D721Med (cell line): ENCODE measurements around the gene CACYBP.

Experiments
- DNase-seq: peaks from one replicate; pipeline ENCODE4 v3.0.0; 2011; ENCODE audit warnings: low spot score; ENCODE audit not compliant: insufficient read length
- FAIRE-seq: peaks from 2 replicates; lab custom pipeline; 2011; peaks lifted over from hg19 to GRCh38; lab: Jason Lieb, UNC
- TF ChIP-seq, protein P1 (sequence below): IDR thresholded peaks from 2 replicates; pipeline ENCODE4 v1.5.1; 2012; ENCODE audit warnings: mild to moderate bottlenecking, control low read depth; ENCODE audit not compliant: insufficient read depth; ENCODE audit errors: missing control alignments

The CACYBP gene

DNA sequence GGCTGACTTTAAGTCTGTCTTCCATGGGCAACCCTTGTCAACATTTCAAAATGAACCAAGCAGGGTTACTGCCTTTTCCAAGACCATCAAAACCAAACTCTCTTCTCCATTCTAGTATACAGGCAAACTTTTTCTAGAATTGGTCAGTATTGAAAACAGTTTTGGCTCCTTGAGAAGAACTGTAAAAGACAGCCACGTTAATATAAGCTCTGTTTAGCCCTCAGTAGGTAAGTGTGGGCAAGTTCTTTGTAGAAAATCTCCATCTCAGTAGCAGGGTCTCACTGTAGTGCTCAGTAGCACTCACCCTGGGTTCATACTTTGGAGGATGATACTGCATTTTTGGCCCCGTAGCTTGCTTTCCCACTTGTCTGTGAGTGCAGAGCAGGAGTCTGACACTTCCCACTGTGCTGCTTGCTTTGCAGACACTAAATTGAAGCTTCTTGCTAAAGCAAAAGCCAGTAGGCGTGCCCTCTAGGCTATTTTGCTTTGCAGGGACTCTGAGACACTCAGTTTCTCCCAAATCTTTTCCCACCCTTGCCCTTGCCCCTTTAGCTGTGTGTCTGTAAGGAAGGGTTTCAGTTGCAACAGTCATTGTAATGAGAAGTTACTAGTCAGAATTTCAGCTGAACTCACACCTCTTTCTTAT, 34.3 kb upstream of the CACYBP start:
- no peak for DNase-seq
- TF ChIP-seq, protein P1, sequence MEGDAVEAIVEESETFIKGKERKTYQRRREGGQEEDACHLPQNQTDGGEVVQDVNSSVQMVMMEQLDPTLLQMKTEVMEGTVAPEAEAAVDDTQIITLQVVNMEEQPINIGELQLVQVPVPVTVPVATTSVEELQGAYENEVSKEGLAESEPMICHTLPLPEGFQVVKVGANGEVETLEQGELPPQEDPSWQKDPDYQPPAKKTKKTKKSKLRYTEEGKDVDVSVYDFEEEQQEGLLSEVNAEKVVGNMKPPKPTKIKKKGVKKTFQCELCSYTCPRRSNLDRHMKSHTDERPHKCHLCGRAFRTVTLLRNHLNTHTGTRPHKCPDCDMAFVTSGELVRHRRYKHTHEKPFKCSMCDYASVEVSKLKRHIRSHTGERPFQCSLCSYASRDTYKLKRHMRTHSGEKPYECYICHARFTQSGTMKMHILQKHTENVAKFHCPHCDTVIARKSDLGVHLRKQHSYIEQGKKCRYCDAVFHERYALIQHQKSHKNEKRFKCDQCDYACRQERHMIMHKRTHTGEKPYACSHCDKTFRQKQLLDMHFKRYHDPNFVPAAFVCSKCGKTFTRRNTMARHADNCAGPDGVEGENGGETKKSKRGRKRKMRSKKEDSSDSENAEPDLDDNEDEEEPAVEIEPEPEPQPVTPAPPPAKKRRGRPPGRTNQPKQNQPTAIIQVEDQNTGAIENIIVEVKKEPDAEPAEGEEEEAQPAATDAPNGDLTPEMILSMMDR: no peak
- FAIRE-seq: no peak

DNA sequence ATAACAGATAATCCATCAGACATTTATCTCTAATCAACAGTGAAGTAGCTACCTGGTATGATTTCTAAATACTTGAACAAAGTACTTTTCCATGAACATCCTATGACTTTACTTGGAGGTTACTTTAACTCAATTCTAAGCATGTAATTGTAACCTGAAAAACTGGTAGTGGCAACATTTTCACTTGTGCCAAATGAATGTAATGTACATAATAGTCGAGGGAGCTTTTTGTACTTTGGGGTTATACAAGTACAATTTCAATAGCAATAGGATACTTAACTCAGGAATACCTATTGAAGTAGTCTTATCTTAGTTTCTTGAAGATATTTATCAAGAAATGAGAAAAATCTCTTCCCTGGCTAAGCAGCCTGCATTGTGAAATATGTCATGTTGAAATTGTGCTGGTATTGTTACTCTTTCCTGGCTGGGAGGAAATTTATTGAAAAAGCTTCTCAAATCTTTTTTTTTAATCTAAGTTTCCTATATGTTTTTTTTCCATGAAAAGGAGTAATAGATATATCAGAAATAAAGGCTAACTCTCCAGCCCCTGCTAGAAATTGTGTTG, 33.7 kb upstream of the CACYBP start:
- FAIRE-seq (no peak), DNase-seq (no peak)
- TF ChIP-seq, protein P1: no peak

DNA sequence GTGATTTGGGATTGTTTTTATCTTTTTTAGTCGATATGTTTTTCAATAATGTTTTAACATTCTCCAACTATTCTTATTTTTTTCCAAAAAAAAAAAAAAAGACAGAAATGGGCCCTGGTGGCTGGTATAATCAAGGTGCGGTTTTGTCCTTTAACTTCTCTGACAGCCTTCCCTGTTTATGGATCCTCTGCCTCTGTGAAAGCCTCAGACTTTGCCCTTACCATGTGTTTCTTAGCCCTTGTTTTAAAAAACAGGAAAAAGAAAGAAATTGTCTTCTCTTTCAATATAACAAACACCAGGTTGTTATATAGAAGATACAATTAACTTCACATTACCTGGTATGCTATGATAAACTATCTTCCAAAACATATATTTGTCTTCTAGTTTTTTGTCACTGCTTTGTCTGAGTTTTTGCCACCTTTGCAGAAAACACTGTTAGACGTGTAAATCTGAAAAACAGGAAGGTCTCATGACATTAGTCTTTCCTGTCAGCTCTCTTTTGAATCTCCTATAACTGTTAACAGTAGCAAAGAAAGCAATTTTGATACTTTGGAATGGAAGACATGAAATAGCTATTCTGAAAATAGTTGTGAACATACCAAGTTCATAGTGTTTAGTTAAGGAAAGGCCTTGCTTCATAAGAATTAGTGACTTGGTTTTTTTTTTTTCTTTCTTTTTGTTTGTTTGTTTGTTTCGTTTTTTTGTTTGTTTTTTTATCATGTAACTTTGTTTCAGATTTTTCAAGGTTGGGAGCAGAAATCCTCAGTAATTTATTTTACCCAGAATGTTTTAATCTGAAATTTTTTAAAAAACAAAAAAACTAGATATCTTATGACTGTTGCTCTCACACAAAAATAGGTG, 31.7 kb upstream of the CACYBP start:
- no peak for DNase-seq
- FAIRE-seq: peak; percentile 60
- TF ChIP-seq, protein P1: no peak

DNA sequence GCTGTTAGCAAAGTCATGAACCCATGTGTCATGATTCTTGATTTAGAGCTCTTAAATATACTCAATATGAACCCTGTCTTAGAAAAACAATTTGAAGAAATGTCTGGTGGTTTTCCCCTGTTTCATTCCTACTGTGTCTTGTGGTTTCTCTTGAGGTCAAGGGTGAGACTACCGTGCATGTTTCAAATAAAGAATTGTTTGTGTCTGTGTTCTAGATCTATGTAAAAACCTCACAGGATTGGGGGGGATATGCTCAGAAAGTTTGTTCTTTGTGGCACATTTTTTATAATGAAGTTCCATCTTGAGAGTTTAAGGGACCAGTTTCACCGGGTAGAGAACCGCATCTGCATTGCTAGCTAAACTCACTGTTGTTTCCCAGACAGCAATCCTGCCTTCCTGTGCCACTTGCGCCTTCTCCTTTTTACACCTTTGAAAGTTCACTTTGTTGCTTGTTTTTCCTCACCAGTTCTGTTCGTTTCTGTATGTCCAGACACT, 30.9 kb upstream of the CACYBP start:
- TF ChIP-seq, protein P1: no peak
- FAIRE-seq (no peak), DNase-seq (no peak)

DNA sequence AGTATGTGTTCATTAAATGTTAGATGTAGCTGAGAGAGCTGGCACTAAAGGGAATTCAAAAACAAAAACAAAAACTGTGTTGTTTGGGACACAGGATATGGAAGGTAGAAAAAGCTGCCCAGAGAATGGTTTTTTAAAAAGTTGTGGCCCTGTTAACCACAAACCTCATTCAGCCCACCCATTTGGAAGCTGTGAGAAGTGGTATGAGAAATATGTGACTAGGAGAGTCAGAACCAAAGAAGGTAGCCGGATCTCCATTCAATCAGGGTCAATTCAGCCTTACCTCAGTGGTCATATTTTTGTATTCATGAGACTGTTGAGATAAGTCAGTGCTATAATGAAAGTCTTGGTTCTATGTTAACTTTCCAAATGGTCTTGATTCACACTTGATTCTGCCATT, 29.8 kb upstream of the CACYBP start:
- DNase-seq (no peak), FAIRE-seq (peak; percentile 44)
- TF ChIP-seq, protein P1: no peak

DNA sequence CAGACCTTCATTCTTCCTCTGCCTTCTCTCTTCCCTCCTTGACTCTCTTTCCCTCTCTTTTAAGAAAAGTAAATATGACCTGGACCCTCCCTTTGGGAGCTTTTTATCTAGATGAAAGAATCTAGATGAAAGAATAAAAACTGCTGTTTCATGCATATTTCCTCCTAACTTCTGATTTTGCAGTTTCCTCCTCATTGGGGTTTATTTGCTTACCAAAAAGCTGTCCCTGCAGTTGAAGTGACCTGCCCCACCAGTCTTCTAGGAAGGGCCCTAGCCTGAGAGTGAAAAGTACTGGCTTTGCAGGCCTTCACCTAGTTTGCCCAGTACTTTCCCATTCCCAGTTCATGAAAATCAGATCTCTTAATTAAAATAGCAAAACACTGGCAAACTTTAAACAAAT, 28.3 kb upstream of the CACYBP start:
- DNase-seq (no peak), FAIRE-seq (no peak)
- TF ChIP-seq, protein P1: no peak
